ENCODE data around the gene WDR12. TPM values are rescaled to one million over a fixed set of nuclear protein-coding genes. Genes with fewer than 3 reads are reported as not detected.
"Not testable (repeated sequence)": the region's sequence is repeated elsewhere in the genome, so short reads cannot be mapped to it uniquely, and the experiment has no call there.

The WDR12 gene
- total RNA-seq, 1 experiment from 2014 or later: 140 TPM

- ATAC-seq (no peak), DNase-seq (ENCODE audit: low read depth, low spot score) (no peak)
- ChIA-PET RAD21 (ENCODE audit: low non-redundant PET in 1 of 2, low total read pairs in 2 of 2, uncharacterized antibody in 2 of 2, unreplicated experiment in 2 of 2) (no interaction called here), POLR2A (interaction anchor here (0.7 kb wide), 1 partner anchor 10 kb away, joined by 3 read pairs; no protein-coding TSS in a partner anchor), CTCF (no interaction called here)
- Histone ChIP-seq H3K36me3 (ENCODE audit: control insufficient read depth in 1 of 2, insufficient read depth in 2 of 2, low read length in 2 of 2) (no peaks in the 10 kb centered on the region), H3K9me2 (ENCODE audit: insufficient read depth) (no peaks in the 10 kb centered on the region), H3K79me2 (ENCODE audit: insufficient read depth, low read length) (no peaks in the 10 kb centered on the region), H3K27me3 (ENCODE audit: insufficient read depth, low read length) (no peaks in the 10 kb centered on the region), H3K4me1 (ENCODE audit: control insufficient read depth in 1 of 2, insufficient read depth in 2 of 2, low read length in 2 of 2) (no peaks in the 10 kb centered on the region), H3K27ac (ENCODE audit: low read depth, low read length) (no peak overlapping the region), H3K9me3 (ENCODE audit: control insufficient read depth in 1 of 2, insufficient read depth in 1 of 2, low read depth in 1 of 2, low read length in 2 of 2) (no peaks in the 10 kb centered on the region), H2AFZ (ENCODE audit: low read depth, low read length, poor library complexity, severe bottlenecking) (no peak overlapping the region), H3K9ac (ENCODE audit: low read length) (no peak overlapping the region), H3K4me3 (replicated peaks in 1 of 2; ENCODE audit: low read depth in 1 of 2, low read length in 2 of 2) (no peak overlapping the region), H3K4me2 (ENCODE audit: low read length) (no peak overlapping the region), H4K20me1 (ENCODE audit: insufficient read depth) (no peaks in the 10 kb centered on the region)
- TF ChIP-seq POLR2A (IDR thresholded peaks at IDR 0.05; ENCODE audit: borderline replicate concordance, extremely low read depth, insufficient read depth, insufficient read length) (no peak), ZNF274 (IDR thresholded peaks at IDR 0.05; ENCODE audit: low read depth, low read length) (no peak), EZH2 (IDR thresholded peaks at IDR 0.05) (no peak), SP1 (IDR thresholded peaks at IDR 0.05; ENCODE audit: low read depth) (no peak), JUND (IDR thresholded peaks at IDR 0.05) (no peak), TCF7L2 (IDR thresholded peaks at IDR 0.05; ENCODE audit: borderline replicate concordance, extremely low read depth, insufficient read depth, insufficient read length) (no peak), POLR2AphosphoS5 (IDR thresholded peaks at IDR 0.05; ENCODE audit: low read depth, low read length) (no peak), EGR1 (IDR thresholded peaks at IDR 0.05; ENCODE audit: low read depth) (no peak), RAD21 (IDR thresholded peaks at IDR 0.05; ENCODE audit: low read depth) (no peak), SRF (IDR thresholded peaks at IDR 0.05; ENCODE audit: low read depth) (no peak), ZFX (IDR thresholded peaks at IDR 0.05) (no peak), CEBPB (IDR thresholded peaks at IDR 0.05; ENCODE audit: low read depth) (no peak), YY1 (IDR thresholded peaks at IDR 0.05; ENCODE audit: extremely low read depth, insufficient replicate concordance, low read depth, low read length) (no peak), ATF3 (IDR thresholded peaks at IDR 0.05) (no peak), EZH2phosphoT487 (IDR thresholded peaks at IDR 0.05; ENCODE audit: borderline replicate concordance) (no peak)
- TF ChIP-seq, protein P1, sequence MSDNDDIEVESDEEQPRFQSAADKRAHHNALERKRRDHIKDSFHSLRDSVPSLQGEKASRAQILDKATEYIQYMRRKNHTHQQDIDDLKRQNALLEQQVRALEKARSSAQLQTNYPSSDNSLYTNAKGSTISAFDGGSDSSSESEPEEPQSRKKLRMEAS (IDR thresholded peaks at IDR 0.05): no peak
- TF ChIP-seq, protein P2, sequence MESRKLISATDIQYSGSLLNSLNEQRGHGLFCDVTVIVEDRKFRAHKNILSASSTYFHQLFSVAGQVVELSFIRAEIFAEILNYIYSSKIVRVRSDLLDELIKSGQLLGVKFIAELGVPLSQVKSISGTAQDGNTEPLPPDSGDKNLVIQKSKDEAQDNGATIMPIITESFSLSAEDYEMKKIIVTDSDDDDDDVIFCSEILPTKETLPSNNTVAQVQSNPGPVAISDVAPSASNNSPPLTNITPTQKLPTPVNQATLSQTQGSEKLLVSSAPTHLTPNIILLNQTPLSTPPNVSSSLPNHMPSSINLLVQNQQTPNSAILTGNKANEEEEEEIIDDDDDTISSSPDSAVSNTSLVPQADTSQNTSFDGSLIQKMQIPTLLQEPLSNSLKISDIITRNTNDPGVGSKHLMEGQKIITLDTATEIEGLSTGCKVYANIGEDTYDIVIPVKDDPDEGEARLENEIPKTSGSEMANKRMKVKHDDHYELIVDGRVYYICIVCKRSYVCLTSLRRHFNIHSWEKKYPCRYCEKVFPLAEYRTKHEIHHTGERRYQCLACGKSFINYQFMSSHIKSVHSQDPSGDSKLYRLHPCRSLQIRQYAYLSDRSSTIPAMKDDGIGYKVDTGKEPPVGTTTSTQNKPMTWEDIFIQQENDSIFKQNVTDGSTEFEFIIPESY (IDR thresholded peaks at IDR 0.05; ENCODE audit: extremely low read depth, insufficient replicate concordance, low read length): no peak
- intact Hi-C loops (cut with micrococcal nuclease): no loop called here
- no TSS peak for BruUV-seq (replicated peaks)
These were observed 52.9 kb downstream of the WDR12 start for GRCh38 chr2:202858601-202859000.

GRCh38 chr2:202849343-202849742 lies 62.1 kb downstream of the WDR12 start:
- BruUV-seq (replicated peaks); H4K20me1 ChIP-seq (ENCODE audit: insufficient read depth); H3K36me3 ChIP-seq (ENCODE audit: control insufficient read depth in 1 of 2, insufficient read depth in 2 of 2, low read length in 2 of 2); POLR2A ChIA-PET; H3K9ac ChIP-seq (ENCODE audit: low read length); H3K4me1 ChIP-seq (ENCODE audit: control insufficient read depth in 1 of 2, insufficient read depth in 2 of 2, low read length in 2 of 2); RAD21 ChIA-PET (ENCODE audit: low non-redundant PET in 1 of 2, low total read pairs in 2 of 2, uncharacterized antibody in 2 of 2, unreplicated experiment in 2 of 2); CTCF ChIA-PET; H3K27me3 ChIP-seq (ENCODE audit: insufficient read depth, low read length); H3K79me2 ChIP-seq (ENCODE audit: insufficient read depth, low read length); H3K4me2 ChIP-seq (ENCODE audit: low read length); H3K9me3 ChIP-seq (ENCODE audit: control insufficient read depth in 1 of 2, insufficient read depth in 1 of 2, low read depth in 1 of 2, low read length in 2 of 2); intact Hi-C loops (cut with micrococcal nuclease); H3K9me2 ChIP-seq (ENCODE audit: insufficient read depth); DNase-seq (ENCODE audit: low read depth, low spot score); H3K4me3 ChIP-seq (replicated peaks in 1 of 2; ENCODE audit: low read depth in 1 of 2, low read length in 2 of 2); H3K27ac ChIP-seq (ENCODE audit: low read depth, low read length); H2AFZ ChIP-seq (ENCODE audit: low read depth, low read length, poor library complexity, severe bottlenecking): not testable (repeated sequence)
- ATAC-seq: 0 out of 2 replicates have a peak, but pooled peaks have one; percentile 30

Data from HCT116 (cell line).